NK-92 (cell line): ENCODE results near the gene TMEM115.

Experiments
- DNase-seq: peaks from one replicate; lab custom pipeline; 2025; ENCODE audit not compliant: unreplicated experiment; lab: John Stamatoyannopoulos, UW

The TMEM115 gene

DNA sequence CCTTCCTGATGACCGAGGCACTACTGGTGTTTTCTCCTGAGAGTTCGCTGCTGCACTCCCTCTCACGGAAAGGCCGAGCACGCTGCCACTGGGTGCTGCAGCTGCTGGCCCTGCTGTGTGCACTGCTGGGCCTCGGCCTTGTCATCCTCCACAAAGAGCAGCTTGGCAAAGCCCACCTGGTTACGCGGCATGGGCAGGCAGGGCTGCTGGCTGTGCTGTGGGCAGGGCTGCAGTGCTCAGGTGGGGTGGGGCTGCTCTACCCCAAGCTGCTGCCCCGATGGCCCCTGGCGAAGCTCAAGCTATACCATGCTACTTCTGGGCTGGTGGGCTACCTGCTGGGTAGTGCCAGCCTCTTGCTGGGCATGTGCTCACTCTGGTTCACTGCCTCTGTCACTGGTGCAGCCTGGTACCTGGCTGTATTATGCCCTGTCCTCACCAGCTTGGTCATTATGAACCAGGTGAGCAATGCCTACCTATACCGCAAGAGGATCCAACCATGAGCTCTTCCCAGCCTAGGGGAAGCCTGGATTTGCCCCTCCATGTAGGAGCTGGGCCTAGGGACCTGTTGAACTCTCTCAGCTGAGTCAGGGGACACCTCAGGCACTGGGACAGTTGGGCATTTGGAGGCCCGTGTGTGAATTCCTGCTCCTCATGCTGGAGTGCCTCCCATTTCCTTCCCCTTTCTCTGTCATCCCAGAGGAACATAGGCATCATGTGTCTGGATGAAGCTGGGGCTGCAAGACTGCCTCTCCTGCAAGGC lies 5.9 kb downstream of the TMEM115 start:
- DNase-seq = no peak

- no peak for DNase-seq
These were observed 6.5 kb downstream of the TMEM115 start for GRCh38 chr3:50352781-50353180.

DNA sequence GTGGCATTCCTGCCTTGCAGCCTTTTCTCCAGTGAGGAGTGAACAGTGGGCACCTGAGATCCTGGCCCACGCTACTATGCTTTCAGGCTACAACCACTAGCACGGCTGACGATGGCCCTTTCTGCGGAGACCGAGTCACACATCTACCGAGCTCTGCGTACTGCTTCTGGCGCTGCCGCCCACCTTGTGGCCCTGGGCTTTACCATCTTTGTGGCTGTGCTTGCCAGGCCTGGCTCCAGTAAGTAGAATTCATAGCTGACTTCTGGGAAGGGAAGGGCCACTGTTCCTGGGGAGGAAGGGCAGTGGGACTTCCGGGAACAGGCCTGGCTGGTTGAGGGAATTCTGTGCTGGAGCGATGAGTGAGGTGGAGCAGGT lies 8.0 kb downstream of the TMEM115 start:
- no peak for DNase-seq

DNA sequence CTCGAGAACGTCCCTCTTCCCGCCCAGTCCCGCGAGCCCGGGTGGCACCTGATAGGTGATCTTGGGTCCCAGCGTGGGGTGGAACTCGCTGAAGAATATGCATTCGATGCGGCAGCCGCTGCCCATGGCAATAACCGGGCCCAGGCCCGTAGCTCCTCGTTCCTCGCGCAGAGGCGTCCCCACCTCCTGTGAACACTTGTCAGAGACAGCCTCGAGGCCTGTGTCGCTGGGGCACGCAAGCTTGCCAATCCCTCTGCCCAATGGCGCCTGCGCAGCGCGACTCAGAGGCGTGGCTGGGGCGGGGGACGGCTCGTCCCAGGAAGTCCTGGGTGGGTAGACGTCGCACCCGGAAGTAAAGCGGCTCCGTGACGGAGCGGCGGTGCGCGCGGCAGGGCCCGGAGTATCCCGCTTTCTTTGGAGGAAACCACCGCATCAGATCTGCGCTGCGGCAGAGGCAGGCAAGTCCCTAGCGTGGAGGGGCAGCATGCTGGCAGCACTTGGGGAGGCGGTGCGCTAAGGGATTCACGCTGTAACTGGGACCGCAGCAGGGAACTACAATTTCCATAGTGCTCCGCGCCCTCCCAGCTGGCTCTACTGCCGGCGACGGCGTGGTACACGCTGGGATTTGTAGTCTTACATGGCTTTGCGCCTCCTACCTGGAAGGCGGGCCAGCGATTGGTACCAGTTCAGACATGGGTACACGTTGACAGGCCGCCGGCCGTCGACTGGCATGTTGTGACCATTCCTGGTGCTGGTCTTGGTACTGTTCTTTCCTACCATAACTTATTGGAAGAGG lies 8.6 kb downstream of the TMEM115 start, which contains the start of the genes CYB561D2 and NPRL2:
Gene CYB561D2 (plus strand): TSS at position 336 of the 796 bp plus-strand sequence. CDS start 572 bp downstream, outside the sequence.
Gene NPRL2 (minus strand): TSS at position 249 of the 796 bp plus-strand sequence. CDS start 123 bp downstream, at position 126.
- DNase-seq = peak; percentile 93

DNA sequence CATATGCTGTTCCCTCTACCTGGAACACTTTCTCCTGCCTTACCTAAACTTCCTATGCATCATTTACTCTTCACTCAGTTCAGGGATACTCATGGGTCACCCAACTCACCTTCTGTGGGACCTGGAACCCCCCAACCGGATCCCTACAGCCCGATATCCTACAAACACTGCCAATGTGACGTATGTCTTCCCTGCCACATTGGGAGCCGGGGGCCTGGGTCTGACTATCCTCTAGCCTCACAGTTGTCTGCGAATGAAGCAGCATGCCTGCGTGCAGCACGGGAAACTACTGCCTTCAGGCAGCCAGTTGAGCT lies 9.2 kb downstream of the TMEM115 start:
- no peak for DNase-seq

- peak; percentile 3 for DNase-seq
These were observed 12.0 kb downstream of the TMEM115 start for GRCh38 chr3:50347187-50347813.

- DNase-seq = no peak
These were observed 13.6 kb downstream of the TMEM115 start, which contains the start of gene ZMYND10 for GRCh38 chr3:50345586-50346234. TSS of gene ZMYND10 (minus strand) at chr3:50345732. CDS start at chr3:50345579, 153 bp downstream.

- no peak for DNase-seq
These were observed 14.3 kb downstream of the TMEM115 start for GRCh38 chr3:50345008-50345407.

DNA sequence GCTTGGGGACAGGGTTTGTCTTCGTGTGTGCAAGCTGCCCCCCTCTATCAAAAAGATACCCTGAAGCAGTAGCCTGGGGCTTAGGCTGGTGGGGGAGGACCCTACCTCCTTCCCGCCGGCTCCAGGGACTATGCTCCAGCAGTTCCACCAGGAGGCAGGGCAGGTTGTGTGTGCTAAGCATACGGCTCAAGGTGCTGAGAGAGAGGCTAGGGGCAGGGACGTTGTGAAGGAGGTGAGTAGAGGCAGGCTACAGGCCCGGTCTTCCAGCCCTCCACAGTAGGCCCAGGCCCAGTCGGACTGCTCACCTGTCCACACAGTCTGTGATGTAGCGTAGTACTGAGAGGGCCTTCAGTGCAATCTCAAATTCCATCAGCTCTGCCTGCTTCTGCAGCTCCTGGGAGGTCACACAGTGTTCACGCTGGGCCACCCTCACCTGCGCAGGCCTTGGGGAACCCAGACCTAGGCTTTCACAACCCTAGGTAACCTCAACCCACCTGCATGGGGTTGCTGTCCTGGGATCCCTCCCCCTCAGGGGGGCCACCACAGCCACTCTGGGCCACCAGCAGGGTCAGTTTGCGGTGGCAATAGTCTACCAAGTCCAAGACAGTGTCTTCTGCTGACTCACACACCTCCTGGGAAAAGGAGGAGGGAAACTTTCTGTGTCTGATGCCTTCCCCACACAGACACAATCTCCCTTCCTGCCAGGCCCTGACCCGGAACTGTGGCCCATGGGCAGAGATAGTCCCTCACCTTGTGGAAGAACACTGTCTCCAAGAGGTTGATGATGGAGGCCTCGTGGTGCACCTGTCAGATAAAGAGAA lies 16.3 kb downstream of the TMEM115 start:
- DNase-seq = no peak

GRCh38 chr3:50341996-50342650 lies 17.2 kb downstream of the TMEM115 start:
- no peak for DNase-seq

DNA sequence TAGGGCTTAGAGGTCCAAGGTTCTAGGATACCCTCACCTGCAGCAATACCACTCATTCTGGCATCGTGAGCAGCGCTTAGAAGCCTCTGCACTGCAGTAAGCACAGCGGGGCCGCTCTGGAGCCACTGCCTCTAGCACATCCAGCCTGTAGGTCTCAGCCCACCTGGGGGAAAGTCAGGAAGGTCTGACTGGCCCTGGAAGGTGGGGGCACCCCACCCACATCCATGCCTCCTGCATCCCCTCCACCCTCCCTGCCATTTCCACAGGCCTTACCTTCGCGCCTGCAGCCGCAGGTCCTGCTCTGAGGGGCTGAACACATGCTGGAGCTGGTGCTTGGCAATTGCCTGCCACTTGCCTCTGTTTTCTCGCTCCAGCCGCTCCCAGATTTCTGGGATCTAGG lies 17.8 kb downstream of the TMEM115 start:
- no peak for DNase-seq

DNA sequence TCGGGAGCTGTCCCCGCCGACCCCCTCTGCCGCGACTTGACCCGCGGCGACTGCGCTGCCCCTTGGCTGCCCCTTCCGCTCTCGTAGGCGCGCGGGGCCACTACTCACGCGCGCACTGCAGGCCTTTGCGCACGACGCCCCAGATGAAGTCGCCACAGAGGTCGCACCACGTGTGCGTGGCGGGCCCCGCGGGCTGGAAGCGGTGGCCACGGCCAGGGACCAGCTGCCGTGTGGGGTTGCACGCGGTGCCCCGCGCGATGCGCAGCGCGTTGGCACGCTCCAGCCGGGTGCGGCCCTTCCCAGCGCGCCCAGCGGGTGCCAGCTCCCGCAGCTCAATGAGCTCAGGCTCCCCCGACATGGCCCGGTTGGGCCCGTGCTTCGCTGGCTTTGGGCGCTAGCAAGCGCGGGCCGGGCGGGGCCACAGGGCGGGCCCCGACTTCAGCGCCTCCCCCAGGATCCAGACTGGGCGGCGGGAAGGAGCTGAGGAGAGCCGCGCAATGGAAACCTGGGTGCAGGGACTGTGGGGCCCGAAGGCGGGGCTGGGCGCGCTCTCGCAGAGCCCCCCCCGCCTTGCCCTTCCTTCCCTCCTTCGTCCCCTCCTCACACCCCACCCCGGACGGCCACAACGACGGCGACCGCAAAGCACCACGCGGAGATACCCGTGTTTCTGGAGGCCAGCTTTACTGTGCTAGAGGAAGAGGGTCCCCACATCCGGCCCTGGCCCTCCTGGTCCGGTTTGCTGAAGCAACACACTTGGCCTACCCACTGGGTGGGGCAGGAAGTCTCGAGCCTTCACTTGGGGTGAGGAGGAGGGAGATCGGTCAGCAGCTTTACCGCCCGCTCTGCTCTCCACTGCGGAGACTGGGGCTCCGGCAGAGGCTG lies 18.6 kb downstream of the TMEM115 start, which contains the start of gene RASSF1:
Gene RASSF1 (minus strand): TSS at position 389 of the 882 bp plus-strand sequence. CDS start 31 bp downstream, at position 358.
- peak; percentile 17 for DNase-seq

DNA sequence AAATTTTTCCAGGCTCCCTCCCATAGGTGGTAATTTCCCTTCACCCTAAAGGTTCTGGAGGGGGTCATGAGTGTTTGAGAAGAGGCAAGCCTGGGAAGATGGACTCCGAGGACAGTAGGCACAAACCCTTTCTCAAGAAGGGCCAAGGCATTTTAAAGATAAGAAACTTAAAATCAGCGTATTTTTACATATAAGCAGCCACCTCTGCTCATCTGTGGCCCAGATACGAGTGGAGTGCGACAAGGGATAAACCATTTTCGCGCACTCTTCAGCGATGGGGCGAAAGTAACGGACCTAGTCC lies 19.2 kb downstream of the TMEM115 start:
- no peak for DNase-seq

DNA sequence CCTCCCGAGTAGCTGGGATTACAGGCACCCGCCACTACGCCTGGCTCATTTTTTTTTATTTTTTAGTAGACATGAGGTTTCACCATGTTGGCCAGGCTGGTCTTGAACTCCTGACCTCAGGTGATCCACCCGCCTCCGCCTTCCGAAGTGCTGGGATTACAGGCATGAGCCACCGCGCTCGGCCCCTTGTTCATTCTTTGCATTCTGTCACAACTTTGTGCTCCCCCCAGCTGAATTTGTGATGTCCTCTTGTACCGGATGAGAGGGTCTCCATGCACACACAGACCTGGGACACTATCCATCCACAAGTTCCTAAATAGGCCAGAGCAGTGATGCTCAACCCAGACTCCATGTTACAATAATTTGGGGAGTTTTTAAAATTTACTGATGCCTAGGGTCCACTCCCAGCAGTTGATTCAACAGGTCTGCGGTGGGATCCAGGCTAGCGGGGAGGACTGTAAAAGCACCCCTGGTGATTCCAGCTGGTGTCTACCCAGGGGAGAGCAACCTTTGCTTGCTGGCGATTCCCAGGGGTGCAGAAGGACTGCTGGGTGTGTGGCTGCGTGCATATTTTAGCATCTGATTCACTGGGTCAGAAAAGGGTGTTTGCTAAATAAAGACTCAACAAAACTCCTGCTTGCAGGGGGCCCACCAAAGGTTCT lies 19.7 kb downstream of the TMEM115 start:
- DNase-seq = no peak

DNA sequence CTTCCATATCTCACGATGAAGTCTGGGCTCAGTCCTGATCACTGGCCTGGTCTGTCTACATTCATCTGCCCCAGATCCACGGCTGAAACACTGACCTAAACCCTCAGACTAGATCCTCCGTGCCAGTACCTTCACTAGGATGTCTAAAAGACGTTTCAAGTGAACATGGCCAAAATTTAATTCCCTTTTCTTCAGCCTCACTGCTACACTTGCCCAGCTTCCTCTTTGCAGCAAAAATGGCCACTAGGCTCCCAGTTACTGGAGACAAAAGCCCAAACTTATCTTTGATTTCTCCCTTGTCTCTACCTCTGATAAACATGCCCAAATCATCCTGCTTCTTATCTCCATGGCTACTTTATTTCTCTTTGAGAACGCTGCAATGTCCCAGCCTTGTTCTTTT lies 20.4 kb downstream of the TMEM115 start:
- no peak for DNase-seq

DNA sequence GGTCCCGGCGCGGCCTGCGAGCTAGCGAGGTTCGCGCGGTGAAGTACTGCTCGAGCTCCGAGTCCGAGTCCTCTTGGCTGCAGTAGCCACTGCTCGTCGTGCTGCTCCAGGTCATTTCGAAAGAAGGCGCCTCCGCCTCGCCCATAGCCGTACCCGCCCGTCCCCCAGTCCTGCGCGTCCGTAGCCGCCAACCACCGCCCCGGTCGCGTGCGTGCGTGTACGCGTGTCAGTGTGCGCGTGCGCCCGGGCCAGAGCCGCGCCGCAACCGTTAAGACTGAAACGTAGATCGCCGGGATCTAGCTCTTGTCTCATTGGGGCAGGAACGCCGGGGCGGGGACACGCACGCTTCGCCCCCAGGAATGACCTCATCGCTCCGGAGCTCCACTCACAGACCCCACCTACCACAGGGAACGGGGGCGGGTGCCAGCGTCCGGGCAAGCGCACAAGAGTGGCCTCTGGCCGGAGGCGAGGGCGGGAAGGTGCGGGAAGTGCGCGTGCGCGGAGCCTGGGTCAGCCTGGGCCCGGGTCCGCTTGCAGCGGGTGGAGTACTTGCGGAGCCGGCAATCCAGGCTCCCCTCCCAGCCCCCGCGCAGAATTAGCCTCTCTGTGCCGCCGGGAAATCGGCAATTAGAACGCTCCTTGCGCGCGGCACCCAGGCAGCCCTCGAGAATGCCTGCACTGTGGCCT lies 22.0 kb downstream of the TMEM115 start:
- DNase-seq = peak; percentile 77

DNA sequence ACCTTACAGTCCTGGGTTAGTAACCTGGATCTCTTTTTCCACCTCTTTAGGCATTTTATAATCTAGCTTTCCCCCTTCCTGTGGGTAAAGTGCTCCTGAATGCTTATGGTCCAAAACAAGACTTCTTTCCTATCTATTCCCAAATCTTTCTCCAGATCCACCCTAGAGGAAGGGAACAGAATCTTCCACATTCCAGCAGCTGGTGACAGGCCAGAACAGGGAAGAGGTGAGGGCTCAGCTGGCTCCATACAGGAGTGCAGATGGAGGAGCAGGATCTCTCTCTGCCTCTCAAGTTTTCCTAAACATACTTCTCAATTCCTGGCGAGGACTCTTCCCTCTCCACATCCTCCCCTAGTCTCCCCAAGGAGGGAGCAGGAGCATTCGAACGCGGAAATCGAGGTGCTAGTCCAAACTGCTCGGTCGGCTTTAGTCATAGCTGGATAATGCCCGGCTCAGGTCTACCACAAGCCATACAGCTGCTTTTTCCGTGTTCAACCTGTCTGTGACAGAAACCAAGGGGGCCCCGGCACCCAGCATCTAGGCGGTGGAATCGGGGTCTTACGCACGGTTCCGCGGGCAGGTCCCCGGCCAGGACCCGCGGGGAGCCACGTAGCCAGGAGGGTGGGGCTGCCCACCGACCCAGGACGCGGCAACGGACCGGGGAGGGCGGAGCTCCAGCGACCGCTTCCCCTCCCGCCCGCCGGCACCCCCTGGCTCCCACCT lies 22.7 kb downstream of the TMEM115 start:
- DNase-seq = no peak
